ENCODE results near the gene EFHB.

- TF ChIP-seq POLR2A (IDR thresholded peaks at IDR 0.05) (no peak), CTCF (IDR thresholded peaks at IDR 0.05) (no peak), POLR2AphosphoS5 (IDR thresholded peaks at IDR 0.05) (no peak)
These were observed 22.6 kb downstream of the EFHB start for GRCh38 chr3:19911452-19911851.

Measured in suprapubic skin (tissue), 4 donors.